HCT116 (cell line): Measurements from ENCODE around the gene GRK1. TPM values are rescaled to one million over a fixed set of nuclear protein-coding genes. Genes with fewer than 3 reads are reported as not detected.

Source experiments
- ATAC-seq: fragments of 200-7000 bp; cut with Tn5 transposase; 2 replicates; pipeline ENCODE4 v1.9.1; 2020; ENCODE audit warnings: mild to moderate bottlenecking, moderate library complexity
- BruUV-seq: library from RNA; stranded (reverse); fragments of 400-500 nt; replicated peaks from 2 replicates; lab custom pipeline; 2021; lab: Mats Ljungman, UMichigan
- CTCF ChIA-PET: fragments of 300-600 bp; sonication (Branson Sonifier 250); formaldehyde crosslinking; loops from one replicate; lab custom pipeline; 2021; ENCODE audit warnings: antibody characterized with exemption; lab: Charles Lee
- POLR2A ChIA-PET: fragments of 300-600, 350-600 bp; sonication (Branson Sonifier 250); formaldehyde crosslinking; loops from one replicate; lab custom pipeline; 2021; ENCODE audit warnings: antibody characterized with exemption; lab: Charles Lee
- RAD21 ChIA-PET, 2 experiments: fragments of 300-600 bp; sonication (Branson Sonifier 250); formaldehyde crosslinking; loops; one replicate each; lab custom pipeline; 2023; ENCODE audit warnings: low total read pairs in 2 of 2; ENCODE audit not compliant: uncharacterized antibody in 2 of 2, unreplicated experiment in 2 of 2, low non-redundant PET in 1 of 2; lab: Charles Lee
- DNase-seq: peaks from one replicate; pipeline ENCODE4 v3.0.0-alpha.2; 2010; ENCODE audit warnings: low read depth, low spot score
- H2AFZ ChIP-seq: fragments of 200-600 bp; shearing (Covaris generic), sonication (generic); 2 replicates; pipeline ENCODE4 v1.6.1; 2017; ENCODE audit warnings: low read depth, mixed run types, mixed read lengths, antibody characterized with exemption, low read length; ENCODE audit not compliant: poor library complexity, severe bottlenecking
- H3K27ac ChIP-seq: 2 replicates; pipeline ENCODE4 v1.5.1; 2012; ENCODE audit warnings: low read depth, low read length
- H3K27me3 ChIP-seq: fragments of 200-600 bp; sonication (generic); 2 replicates; pipeline ENCODE4 v1.6.1; 2016; ENCODE audit warnings: mixed run types, low read length, mixed read lengths; ENCODE audit not compliant: insufficient read depth
- H3K36me3 ChIP-seq, 2 experiments: fragments of 200-500 bp in 1 of 2; fragments of 200-600 bp in 1 of 2; sonication (Bioruptor generic) in 1 of 2; sonication (generic) in 1 of 2; 2 replicates each; pipeline versions ENCODE4 v1.5.1 to v1.6.1; 2014 to 2016; ENCODE audit warnings: low read length in 2 of 2, inconsistent platforms in 1 of 2, mixed read lengths in 1 of 2, mixed run types in 1 of 2; ENCODE audit not compliant: insufficient read depth in 2 of 2, control insufficient read depth in 1 of 2
- H3K4me1 ChIP-seq, 2 experiments: fragments of 200-600 bp in 1 of 2; sonication (generic) in 1 of 2; 2 replicates each; pipeline versions ENCODE4 v1.5.1 to v1.6.1; 2012 to 2017; ENCODE audit warnings: low read length in 2 of 2, inconsistent platforms in 1 of 2, mild to moderate bottlenecking in 1 of 2, mixed read lengths in 1 of 2, mixed run types in 1 of 2, moderate library complexity in 1 of 2; ENCODE audit not compliant: insufficient read depth in 2 of 2, control insufficient read depth in 1 of 2
- H3K4me2 ChIP-seq: fragments of 200-600 bp; sonication (generic); 2 replicates; pipeline ENCODE4 v1.6.1; 2017; ENCODE audit warnings: mixed run types, low read length, mixed read lengths
- H3K4me3 ChIP-seq, 2 experiments: fragments of 200-600 bp in 1 of 2; sonication (generic) in 1 of 2; replicated peaks in 1 of 2; 2 replicates each; pipeline ENCODE4 v1.5.1; 2011 to 2016; ENCODE audit warnings: low read length in 2 of 2, control low read depth in 1 of 2, low read depth in 1 of 2, mild to moderate bottlenecking in 1 of 2, mixed read lengths in 1 of 2, mixed run types in 1 of 2
- H3K79me2 ChIP-seq: fragments of 200-600 bp; sonication (generic); 2 replicates; pipeline ENCODE4 v1.6.1; 2017; ENCODE audit warnings: mild to moderate bottlenecking, mixed run types, low read length, moderate library complexity, mixed read lengths; ENCODE audit not compliant: insufficient read depth
- H3K9ac ChIP-seq: fragments of 200-600 bp; sonication (generic); 2 replicates; pipeline ENCODE4 v1.6.1; 2016; ENCODE audit warnings: low read length, mixed read lengths
- H3K9me2 ChIP-seq: fragments of 200-600 bp; sonication (generic), shearing (Covaris generic); 2 replicates; pipeline ENCODE4 v1.6.1; 2017; ENCODE audit warnings: mixed run types, mild to moderate bottlenecking, moderate library complexity; ENCODE audit not compliant: insufficient read depth
- H3K9me3 ChIP-seq, 2 experiments: fragments of 200-500 bp in 1 of 2; fragments of 200-600 bp in 1 of 2; sonication (Bioruptor generic) in 1 of 2; sonication (generic) in 1 of 2; 2 replicates each; pipeline ENCODE4 v1.6.1; 2014 to 2017; ENCODE audit warnings: low read length in 2 of 2, mixed read lengths in 2 of 2, inconsistent platforms in 1 of 2, low read depth in 1 of 2, mild to moderate bottlenecking in 1 of 2, mixed run types in 1 of 2, moderate library complexity in 1 of 2; ENCODE audit not compliant: control insufficient read depth in 1 of 2, insufficient read depth in 1 of 2
- H4K20me1 ChIP-seq: fragments of 200-600 bp; sonication (generic), shearing (Covaris generic); 2 replicates; pipeline ENCODE4 v1.6.1; 2017; ENCODE audit warnings: mixed run types, mild to moderate bottlenecking, moderate library complexity; ENCODE audit not compliant: insufficient read depth
- CBX3 ChIP-seq: IDR thresholded peaks from 2 replicates; pipeline ENCODE4 v1.6.1; 2012; ENCODE audit warnings: low read depth
- CEBPB ChIP-seq: IDR thresholded peaks from 2 replicates; pipeline ENCODE4 v1.6.1; 2012; ENCODE audit warnings: low read depth
- CTCF ChIP-seq, 3 experiments: fragments of 200-600 bp in 1 of 3; sonication (generic) in 1 of 3; IDR thresholded peaks in 2 of 3; conservative IDR thresholded peaks in 1 of 3; 2 replicates each; pipeline ENCODE4 v1.5.1; 2012 to 2017; ENCODE audit warnings: low read depth in 2 of 3, low read length in 2 of 3, antibody characterized with exemption in 1 of 3, borderline replicate concordance in 1 of 3, control low read depth in 1 of 3, mild to moderate bottlenecking in 1 of 3, mixed read lengths in 1 of 3, mixed run types in 1 of 3, moderate library complexity in 1 of 3; ENCODE audit not compliant: insufficient read depth in 1 of 3
- EGR1 ChIP-seq: IDR thresholded peaks from 2 replicates; pipeline ENCODE4 v1.6.1; 2012; ENCODE audit warnings: low read depth
- ELF1 ChIP-seq: IDR thresholded peaks from 2 replicates; pipeline ENCODE4 v1.6.1; 2012; ENCODE audit warnings: low read depth, borderline replicate concordance
- EZH2 ChIP-seq: fragments of 200-600 bp; sonication (generic); IDR thresholded peaks from 2 replicates; pipeline ENCODE4 v1.6.1; 2017; ENCODE audit warnings: antibody characterized with exemption, mixed run types
- EZH2phosphoT487 ChIP-seq: fragments of 200-600 bp; IDR thresholded peaks from 2 replicates; pipeline ENCODE4 v1.6.1; 2018; ENCODE audit warnings: antibody characterized with exemption, borderline replicate concordance
- FOSL1 ChIP-seq: IDR thresholded peaks from 2 replicates; pipeline ENCODE4 v1.6.1; 2012; ENCODE audit warnings: low read depth
- JUND ChIP-seq: IDR thresholded peaks from 2 replicates; pipeline ENCODE4 v1.6.1; 2012
- POLR2A ChIP-seq: IDR thresholded peaks from 2 replicates; pipeline ENCODE4 v1.7.0; 2011; ENCODE audit warnings: borderline replicate concordance; ENCODE audit not compliant: insufficient read depth, insufficient read length; ENCODE audit errors: extremely low read depth
- POLR2AphosphoS5 ChIP-seq: IDR thresholded peaks from 2 replicates; pipeline ENCODE4 v1.6.1; 2011; ENCODE audit warnings: mild to moderate bottlenecking, low read depth, low read length, moderate library complexity
- RAD21 ChIP-seq: IDR thresholded peaks from 2 replicates; pipeline ENCODE4 v1.6.1; 2012; ENCODE audit warnings: low read depth, mild to moderate bottlenecking
- REST ChIP-seq: IDR thresholded peaks from 2 replicates; pipeline ENCODE4 v1.6.1; 2012; ENCODE audit warnings: low read depth
- SIN3A ChIP-seq: IDR thresholded peaks from 2 replicates; pipeline ENCODE4 v1.6.1; 2012; ENCODE audit warnings: low read depth
- SP1 ChIP-seq: IDR thresholded peaks from 2 replicates; pipeline ENCODE4 v1.6.1; 2012; ENCODE audit warnings: low read depth
- ZFX ChIP-seq: fragments of 450-650 bp; IDR thresholded peaks from 2 replicates; pipeline ENCODE4 v1.6.1; 2017
- intact Hi-C: fragments of 100-400 bp; cut with micrococcal nuclease; formaldehyde crosslinking; loops from 2 replicates; pipeline ENCODE4 v1.10.0; 2022
- total RNA-seq: library from RNA; stranded (reverse); gene quantifications from one replicate; pipeline ENCODE4 v1.2.1, GENCODE V29; 2021; ENCODE audit not compliant: unreplicated experiment
- TF ChIP-seq, protein P1 (sequence below): IDR thresholded peaks from 2 replicates; pipeline ENCODE4 v1.6.1; 2012
- TF ChIP-seq, protein P2 (sequence below): IDR thresholded peaks from 2 replicates; pipeline ENCODE4 v1.6.1; 2012

The GRK1 gene
- total RNA-seq, 1 experiment from 2014 or later, result not detected

DNA sequence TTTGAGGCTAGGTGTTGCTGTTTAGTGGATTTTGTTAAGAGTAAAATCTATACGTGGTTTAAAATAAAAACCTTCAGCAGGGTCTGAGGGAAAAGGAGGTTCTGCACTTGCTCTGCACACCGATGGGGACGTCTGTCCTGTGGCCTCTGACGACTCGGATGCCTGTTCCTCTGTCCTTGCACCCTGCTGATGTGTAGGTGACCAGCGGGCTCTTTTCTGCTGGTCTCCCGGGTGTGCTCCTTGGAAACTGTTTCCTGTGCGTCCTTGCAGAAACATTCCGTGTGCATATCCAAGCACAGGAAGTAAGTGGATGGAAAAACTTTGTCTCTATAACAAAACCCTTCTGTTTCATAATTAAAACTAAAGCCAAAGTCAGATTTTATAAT is 12.9 kb upstream of the GRK1 start:
- Histone ChIP-seq H3K4me2 (no peak overlapping the region), H3K9ac (no peak overlapping the region), H3K79me2 (no peaks in the 10 kb centered on the region), H4K20me1 (no peaks in the 10 kb centered on the region), H3K27ac (no peak overlapping the region), H3K9me3 (no peaks in the 10 kb centered on the region)
- BruUV-seq, result no TSS peak
- intact Hi-C loops, result no loop called here
- RAD21 ChIA-PET, result no interaction called here
- ATAC-seq, result no peak
- no peak for TF ChIP-seq EZH2phosphoT487
- no peak for TF ChIP-seq RAD21
- no peak for TF ChIP-seq SIN3A
- no peak for TF ChIP-seq CEBPB
- TF ChIP-seq, protein P1, sequence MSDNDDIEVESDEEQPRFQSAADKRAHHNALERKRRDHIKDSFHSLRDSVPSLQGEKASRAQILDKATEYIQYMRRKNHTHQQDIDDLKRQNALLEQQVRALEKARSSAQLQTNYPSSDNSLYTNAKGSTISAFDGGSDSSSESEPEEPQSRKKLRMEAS, result no peak
- TF ChIP-seq FOSL1, result no peak
- no peak for TF ChIP-seq CBX3
- no peak for TF ChIP-seq SP1
- no peak for TF ChIP-seq EGR1
- TF ChIP-seq, protein P2, sequence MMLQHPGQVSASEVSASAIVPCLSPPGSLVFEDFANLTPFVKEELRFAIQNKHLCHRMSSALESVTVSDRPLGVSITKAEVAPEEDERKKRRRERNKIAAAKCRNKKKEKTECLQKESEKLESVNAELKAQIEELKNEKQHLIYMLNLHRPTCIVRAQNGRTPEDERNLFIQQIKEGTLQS, result no peak
- TF ChIP-seq POLR2A, result no peak
- TF ChIP-seq ZFX, result no peak
- no peak for TF ChIP-seq POLR2AphosphoS5
- no peak for TF ChIP-seq JUND
- no peak for TF ChIP-seq REST
- no peak for TF ChIP-seq CTCF (IDR thresholded peaks at IDR 0.05 in 2 of 3, conservative IDR thresholded peaks at IDR 0.05 in 1 of 3; ENCODE audit: borderline replicate concordance in 1 of 3, insufficient read depth in 1 of 3, low read depth in 2 of 3, low read length in 2 of 3)
- TF ChIP-seq EZH2, result no peak
- TF ChIP-seq ELF1, result no peak
- TF ChIP-seq, all 23 proteins: peak for 0
- Histone ChIP-seq H3K4me3 (no peak overlapping the region), H2AFZ (no peak overlapping the region), H3K4me1 (no peaks in the 10 kb centered on the region), H3K27me3 (no peaks in the 10 kb centered on the region), H3K36me3 (no peaks in the 10 kb centered on the region), H3K9me2 (no peaks in the 10 kb centered on the region)
- POLR2A ChIA-PET, result no interaction called here
- CTCF ChIA-PET, result no interaction called here
- no peak for DNase-seq
